Erythroblast (primary cell): ENCODE results near the gene RIMOC1.

Experiments used
- GATA1 ChIP-seq: IDR thresholded peaks from 2 replicates; pipeline ENCODE4 v1.6.1; 2011; ENCODE audit warnings: low read depth, mild to moderate bottlenecking, control low read depth, low read length, moderate library complexity
- POLR2A ChIP-seq: IDR thresholded peaks from 2 replicates; pipeline ENCODE4 v1.6.1; 2011; ENCODE audit warnings: mild to moderate bottlenecking, low read length

DNA sequence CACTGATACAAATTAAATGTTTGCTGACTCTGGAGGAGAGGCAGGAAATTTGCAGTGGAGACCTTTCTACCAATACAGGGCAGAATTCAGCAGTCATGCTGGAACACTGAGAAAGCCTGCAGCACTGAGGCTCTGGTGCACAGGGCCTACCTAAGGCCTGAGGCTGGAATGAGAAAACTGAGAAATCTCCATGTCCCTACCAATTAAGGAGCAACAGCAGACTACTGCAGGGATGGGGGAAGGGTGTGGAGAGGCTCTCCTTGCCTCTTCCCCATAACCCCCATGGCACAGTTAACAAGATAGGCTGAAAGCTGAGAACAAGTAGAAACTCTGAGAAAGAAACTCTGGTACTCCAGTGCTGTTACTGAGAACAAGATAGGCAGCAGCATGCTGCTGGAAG is 31.4 kb downstream of the RIMOC1 start:
- no peak for TF ChIP-seq POLR2A
- TF ChIP-seq GATA1: no peak
